WTC11 (cell line): ENCODE data around the gene KIF3B. TPM values are rescaled to one million over a fixed set of nuclear protein-coding genes. Genes with fewer than 3 reads are reported as not detected.
"Not testable (repeated sequence)": the region's sequence is repeated elsewhere in the genome, so short reads cannot be mapped to it uniquely, and the experiment has no call there.

Source experiments
- ATAC-seq: fragments of 200-7000 bp; cut with Tn5 transposase; 2 replicates; pipeline ENCODE4 v1.10.0; 2021; ENCODE audit warnings: mild to moderate bottlenecking, moderate library complexity
- CTCF ChIA-PET: fragments of 300-600 bp; sonication (Branson Sonifier 250); formaldehyde crosslinking; loops from one replicate; lab custom pipeline; 2021; ENCODE audit warnings: antibody characterized with exemption; lab: Charles Lee
- POLR2A ChIA-PET: fragments of 350-600 bp; sonication (Branson Sonifier 250); formaldehyde crosslinking; loops from one replicate; lab custom pipeline; 2021; ENCODE audit warnings: antibody characterized with exemption; lab: Charles Lee
- DNase-seq: peaks from one replicate; pipeline ENCODE4 v3.0.0; 2021; ENCODE audit warnings: low spot score
- H3K27ac Mint-ChIP-seq: 2 replicates; pipeline ENCODE4 v1.8.0; 2021; ENCODE audit warnings: mixed read lengths
- H3K27me3 Mint-ChIP-seq: 2 replicates; pipeline ENCODE4 v1.8.0; 2021; ENCODE audit warnings: low read depth, mild to moderate bottlenecking, moderate library complexity, mixed read lengths
- H3K36me3 Mint-ChIP-seq: 2 replicates; pipeline ENCODE4 v1.8.0; 2021; ENCODE audit warnings: mixed read lengths
- H3K4me1 Mint-ChIP-seq: 2 replicates; pipeline ENCODE4 v1.8.0; 2022; ENCODE audit warnings: mixed read lengths
- H3K4me3 Mint-ChIP-seq: 2 replicates; pipeline ENCODE4 v1.8.0; 2021; ENCODE audit warnings: mild to moderate bottlenecking, moderate library complexity, mixed read lengths
- H3K9me3 Mint-ChIP-seq: 2 replicates; pipeline ENCODE4 v1.8.0; 2021; ENCODE audit warnings: mixed read lengths
- CREM ChIP-seq: sonication (generic); formaldehyde crosslinking; IDR thresholded peaks from 2 replicates; pipeline ENCODE4 v1.8.1; 2022; ENCODE audit warnings: mild to moderate bottlenecking, missing genetic modification reagents, moderate library complexity
- ELF4 ChIP-seq: sonication (generic); formaldehyde crosslinking; IDR thresholded peaks from 2 replicates; pipeline ENCODE4 v1.8.1; 2022; ENCODE audit warnings: low read depth, mild to moderate bottlenecking, moderate library complexity, missing genetic modification reagents
- EMX1 ChIP-seq: fragments of 250-450 bp; sonication (Bioruptor Pico); IDR thresholded peaks from 2 replicates; pipeline ENCODE4 v1.8.0; 2021; ENCODE audit warnings: mild to moderate bottlenecking
- FOXP1 ChIP-seq: sonication (generic); formaldehyde crosslinking; IDR thresholded peaks from 2 replicates; pipeline ENCODE4 v1.8.0; 2022; ENCODE audit warnings: missing genetic modification reagents, mild to moderate bottlenecking, moderate library complexity, borderline replicate concordance
- IRF2 ChIP-seq: sonication (generic); formaldehyde crosslinking; IDR thresholded peaks from 2 replicates; pipeline ENCODE4 v1.8.0; 2022; ENCODE audit warnings: low read depth, missing genetic modification reagents, borderline replicate concordance
- NFYB ChIP-seq: sonication (generic); formaldehyde crosslinking; conservative IDR thresholded peaks from 2 replicates; pipeline ENCODE4 v1.8.0; 2022; ENCODE audit warnings: low read depth, missing genetic modification reagents
- NR2C2 ChIP-seq: sonication (generic); formaldehyde crosslinking; IDR thresholded peaks from 2 replicates; pipeline ENCODE4 v1.8.0; 2022; ENCODE audit warnings: mild to moderate bottlenecking, missing genetic modification reagents
- RORB ChIP-seq: fragments of 250-450 bp; sonication (Bioruptor Pico); IDR thresholded peaks from 2 replicates; pipeline ENCODE4 v1.9.0; 2021; ENCODE audit warnings: mild to moderate bottlenecking
- SOX15 ChIP-seq: fragments of 250-450 bp; sonication (Bioruptor Pico); IDR thresholded peaks from 2 replicates; pipeline ENCODE4 v1.9.0; 2021; ENCODE audit warnings: mild to moderate bottlenecking
- ZBTB21 ChIP-seq: sonication (generic); formaldehyde crosslinking; IDR thresholded peaks from 2 replicates; pipeline ENCODE4 v1.8.1; 2023; ENCODE audit warnings: mild to moderate bottlenecking, missing genetic modification reagents, borderline replicate concordance
- ZNF121 ChIP-seq: sonication (generic); formaldehyde crosslinking; IDR thresholded peaks from 2 replicates; pipeline ENCODE4 v1.8.0; 2023; ENCODE audit warnings: missing genetic modification reagents
- ZNF138 ChIP-seq: sonication (generic); formaldehyde crosslinking; conservative IDR thresholded peaks from 2 replicates; pipeline ENCODE4 v1.8.1; 2022; ENCODE audit warnings: mild to moderate bottlenecking, moderate library complexity, missing genetic modification reagents
- ZNF232 ChIP-seq: sonication (generic); formaldehyde crosslinking; IDR thresholded peaks from 2 replicates; pipeline ENCODE4 v1.8.0; 2022; ENCODE audit warnings: mild to moderate bottlenecking, missing genetic modification reagents
- total RNA-seq: library from RNA; stranded (reverse); gene quantifications from 3 replicates; pipeline ENCODE4 v1.2.3, GENCODE V29; 2021
- TF ChIP-seq, protein P1 (sequence below): sonication (generic); formaldehyde crosslinking; IDR thresholded peaks from 2 replicates; pipeline ENCODE4 v1.8.1; 2023; ENCODE audit warnings: mild to moderate bottlenecking, missing genetic modification reagents, borderline replicate concordance
- TF ChIP-seq, protein P2 (sequence below): fragments of 250-450 bp; sonication (Bioruptor Pico); IDR thresholded peaks from 2 replicates; pipeline ENCODE4 v1.9.0; 2021; ENCODE audit warnings: mild to moderate bottlenecking
- TF ChIP-seq, protein P3 (sequence below): sonication (generic); formaldehyde crosslinking; IDR thresholded peaks from 2 replicates; pipeline ENCODE4 v1.8.0; 2022; ENCODE audit warnings: mild to moderate bottlenecking, missing genetic modification reagents
- TF ChIP-seq, protein P4 (sequence below): fragments of 250-450 bp; sonication (Bioruptor Pico); IDR thresholded peaks from 2 replicates; pipeline ENCODE4 v1.9.0; 2021; ENCODE audit warnings: mild to moderate bottlenecking
- TF ChIP-seq, protein P5 (sequence below): sonication (generic); formaldehyde crosslinking; IDR thresholded peaks from 2 replicates; pipeline ENCODE4 v1.8.1; 2022; ENCODE audit warnings: missing genetic modification reagents, borderline replicate concordance
- TF ChIP-seq, protein P6 (sequence below): sonication (generic); formaldehyde crosslinking; IDR thresholded peaks from 2 replicates; pipeline ENCODE4 v1.8.1; 2022; ENCODE audit warnings: low read depth, mild to moderate bottlenecking, moderate library complexity, missing genetic modification reagents, borderline replicate concordance
- TF ChIP-seq, protein P7 (sequence below): sonication (generic); formaldehyde crosslinking; IDR thresholded peaks from 2 replicates; pipeline ENCODE4 v1.8.1; 2023; ENCODE audit warnings: mild to moderate bottlenecking, missing genetic modification reagents

Gene KIF3B
- total RNA-seq, 1 experiment from 2014 or later, result 21.5 TPM

DNA sequence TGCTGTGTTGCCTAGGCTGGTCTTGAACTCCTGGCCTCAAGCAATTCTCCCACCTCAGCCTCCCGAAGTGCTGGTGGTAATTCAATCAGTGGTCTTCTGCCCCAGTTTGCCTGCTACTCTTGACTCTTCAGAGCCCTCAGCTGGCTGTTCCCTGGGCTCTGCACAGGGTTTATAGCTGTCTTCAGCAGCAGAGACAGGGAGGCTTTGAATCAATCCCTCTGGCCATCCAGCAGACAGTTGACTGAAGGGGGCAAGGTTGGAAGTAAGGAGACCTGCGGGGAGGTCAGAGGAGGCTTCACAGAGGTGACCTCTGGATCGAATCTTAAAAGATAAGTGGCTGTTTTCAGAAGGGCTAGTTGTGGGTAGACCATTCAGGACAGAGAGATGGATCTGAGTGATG lies 26.0 kb upstream of the KIF3B start (continued):
- TF ChIP-seq, protein P1, sequence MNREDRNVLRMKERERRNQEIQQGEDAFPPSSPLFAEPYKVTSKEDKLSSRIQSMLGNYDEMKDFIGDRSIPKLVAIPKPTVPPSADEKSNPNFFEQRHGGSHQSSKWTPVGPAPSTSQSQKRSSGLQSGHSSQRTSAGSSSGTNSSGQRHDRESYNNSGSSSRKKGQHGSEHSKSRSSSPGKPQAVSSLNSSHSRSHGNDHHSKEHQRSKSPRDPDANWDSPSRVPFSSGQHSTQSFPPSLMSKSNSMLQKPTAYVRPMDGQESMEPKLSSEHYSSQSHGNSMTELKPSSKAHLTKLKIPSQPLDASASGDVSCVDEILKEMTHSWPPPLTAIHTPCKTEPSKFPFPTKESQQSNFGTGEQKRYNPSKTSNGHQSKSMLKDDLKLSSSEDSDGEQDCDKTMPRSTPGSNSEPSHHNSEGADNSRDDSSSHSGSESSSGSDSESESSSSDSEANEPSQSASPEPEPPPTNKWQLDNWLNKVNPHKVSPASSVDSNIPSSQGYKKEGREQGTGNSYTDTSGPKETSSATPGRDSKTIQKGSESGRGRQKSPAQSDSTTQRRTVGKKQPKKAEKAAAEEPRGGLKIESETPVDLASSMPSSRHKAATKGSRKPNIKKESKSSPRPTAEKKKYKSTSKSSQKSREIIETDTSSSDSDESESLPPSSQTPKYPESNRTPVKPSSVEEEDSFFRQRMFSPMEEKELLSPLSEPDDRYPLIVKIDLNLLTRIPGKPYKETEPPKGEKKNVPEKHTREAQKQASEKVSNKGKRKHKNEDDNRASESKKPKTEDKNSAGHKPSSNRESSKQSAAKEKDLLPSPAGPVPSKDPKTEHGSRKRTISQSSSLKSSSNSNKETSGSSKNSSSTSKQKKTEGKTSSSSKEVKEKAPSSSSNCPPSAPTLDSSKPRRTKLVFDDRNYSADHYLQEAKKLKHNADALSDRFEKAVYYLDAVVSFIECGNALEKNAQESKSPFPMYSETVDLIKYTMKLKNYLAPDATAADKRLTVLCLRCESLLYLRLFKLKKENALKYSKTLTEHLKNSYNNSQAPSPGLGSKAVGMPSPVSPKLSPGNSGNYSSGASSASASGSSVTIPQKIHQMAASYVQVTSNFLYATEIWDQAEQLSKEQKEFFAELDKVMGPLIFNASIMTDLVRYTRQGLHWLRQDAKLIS, result no peak
- no peak for TF ChIP-seq RORB (CRISPR knock-in tag)

DNA sequence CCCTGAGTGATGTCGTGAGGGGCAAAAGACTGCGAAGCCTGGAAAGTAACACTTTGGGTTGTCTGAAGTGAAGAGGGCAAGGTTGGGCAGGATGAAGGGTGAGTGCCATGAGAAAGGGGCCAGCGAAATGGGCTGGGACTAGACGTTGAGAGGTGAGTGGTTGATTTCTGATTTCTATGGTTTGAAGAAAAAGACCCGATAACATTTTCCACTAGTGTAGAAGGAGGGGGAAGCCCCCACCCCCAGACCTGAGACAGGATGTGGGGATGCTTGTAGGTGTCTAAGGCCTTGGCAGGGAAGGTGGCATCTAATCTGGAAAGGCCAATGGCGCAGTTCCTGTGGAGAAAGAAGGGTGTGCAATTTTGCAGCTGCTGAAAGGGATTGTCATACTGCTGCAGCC lies 25.3 kb upstream of the KIF3B start:
- no peak overlapping the region for H3K4me3 Mint-ChIP-seq
- no peak for ATAC-seq
- H3K27ac Mint-ChIP-seq, result no peak overlapping the region
- CTCF ChIA-PET, result no interaction called here
- POLR2A ChIA-PET, result no interaction called here
- H3K9me3 Mint-ChIP-seq, result peaks cover 4% of the 10 kb centered on the region; the same call in 1 of the 2 replicates
- H3K36me3 Mint-ChIP-seq, result no peaks in the 10 kb centered on the region
- no peak for TF ChIP-seq EMX1
- TF ChIP-seq IRF2 (CRISPR knock-in tag), result no peak
- no peak for TF ChIP-seq ZNF232 (CRISPR knock-in tag)
- no peak for TF ChIP-seq CREM (CRISPR knock-in tag)
- no peak for TF ChIP-seq NR2C2 (CRISPR knock-in tag)
- no peak for TF ChIP-seq ELF4
- no peak for TF ChIP-seq SOX15 (CRISPR knock-in tag)
- TF ChIP-seq FOXP1 (CRISPR knock-in tag), result no peak
- TF ChIP-seq, protein P2, sequence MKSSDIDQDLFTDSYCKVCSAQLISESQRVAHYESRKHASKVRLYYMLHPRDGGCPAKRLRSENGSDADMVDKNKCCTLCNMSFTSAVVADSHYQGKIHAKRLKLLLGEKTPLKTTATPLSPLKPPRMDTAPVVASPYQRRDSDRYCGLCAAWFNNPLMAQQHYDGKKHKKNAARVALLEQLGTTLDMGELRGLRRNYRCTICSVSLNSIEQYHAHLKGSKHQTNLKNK (CRISPR knock-in tag), result no peak
- TF ChIP-seq, protein P3, sequence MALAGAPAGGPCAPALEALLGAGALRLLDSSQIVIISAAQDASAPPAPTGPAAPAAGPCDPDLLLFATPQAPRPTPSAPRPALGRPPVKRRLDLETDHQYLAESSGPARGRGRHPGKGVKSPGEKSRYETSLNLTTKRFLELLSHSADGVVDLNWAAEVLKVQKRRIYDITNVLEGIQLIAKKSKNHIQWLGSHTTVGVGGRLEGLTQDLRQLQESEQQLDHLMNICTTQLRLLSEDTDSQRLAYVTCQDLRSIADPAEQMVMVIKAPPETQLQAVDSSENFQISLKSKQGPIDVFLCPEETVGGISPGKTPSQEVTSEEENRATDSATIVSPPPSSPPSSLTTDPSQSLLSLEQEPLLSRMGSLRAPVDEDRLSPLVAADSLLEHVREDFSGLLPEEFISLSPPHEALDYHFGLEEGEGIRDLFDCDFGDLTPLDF (CRISPR knock-in tag), result no peak
- TF ChIP-seq ZBTB21 (CRISPR knock-in tag), result no peak
- TF ChIP-seq, protein P4, sequence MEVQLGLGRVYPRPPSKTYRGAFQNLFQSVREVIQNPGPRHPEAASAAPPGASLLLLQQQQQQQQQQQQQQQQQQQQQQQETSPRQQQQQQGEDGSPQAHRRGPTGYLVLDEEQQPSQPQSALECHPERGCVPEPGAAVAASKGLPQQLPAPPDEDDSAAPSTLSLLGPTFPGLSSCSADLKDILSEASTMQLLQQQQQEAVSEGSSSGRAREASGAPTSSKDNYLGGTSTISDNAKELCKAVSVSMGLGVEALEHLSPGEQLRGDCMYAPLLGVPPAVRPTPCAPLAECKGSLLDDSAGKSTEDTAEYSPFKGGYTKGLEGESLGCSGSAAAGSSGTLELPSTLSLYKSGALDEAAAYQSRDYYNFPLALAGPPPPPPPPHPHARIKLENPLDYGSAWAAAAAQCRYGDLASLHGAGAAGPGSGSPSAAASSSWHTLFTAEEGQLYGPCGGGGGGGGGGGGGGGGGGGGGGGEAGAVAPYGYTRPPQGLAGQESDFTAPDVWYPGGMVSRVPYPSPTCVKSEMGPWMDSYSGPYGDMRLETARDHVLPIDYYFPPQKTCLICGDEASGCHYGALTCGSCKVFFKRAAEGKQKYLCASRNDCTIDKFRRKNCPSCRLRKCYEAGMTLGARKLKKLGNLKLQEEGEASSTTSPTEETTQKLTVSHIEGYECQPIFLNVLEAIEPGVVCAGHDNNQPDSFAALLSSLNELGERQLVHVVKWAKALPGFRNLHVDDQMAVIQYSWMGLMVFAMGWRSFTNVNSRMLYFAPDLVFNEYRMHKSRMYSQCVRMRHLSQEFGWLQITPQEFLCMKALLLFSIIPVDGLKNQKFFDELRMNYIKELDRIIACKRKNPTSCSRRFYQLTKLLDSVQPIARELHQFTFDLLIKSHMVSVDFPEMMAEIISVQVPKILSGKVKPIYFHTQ (CRISPR knock-in tag), result no peak
- TF ChIP-seq, protein P5, sequence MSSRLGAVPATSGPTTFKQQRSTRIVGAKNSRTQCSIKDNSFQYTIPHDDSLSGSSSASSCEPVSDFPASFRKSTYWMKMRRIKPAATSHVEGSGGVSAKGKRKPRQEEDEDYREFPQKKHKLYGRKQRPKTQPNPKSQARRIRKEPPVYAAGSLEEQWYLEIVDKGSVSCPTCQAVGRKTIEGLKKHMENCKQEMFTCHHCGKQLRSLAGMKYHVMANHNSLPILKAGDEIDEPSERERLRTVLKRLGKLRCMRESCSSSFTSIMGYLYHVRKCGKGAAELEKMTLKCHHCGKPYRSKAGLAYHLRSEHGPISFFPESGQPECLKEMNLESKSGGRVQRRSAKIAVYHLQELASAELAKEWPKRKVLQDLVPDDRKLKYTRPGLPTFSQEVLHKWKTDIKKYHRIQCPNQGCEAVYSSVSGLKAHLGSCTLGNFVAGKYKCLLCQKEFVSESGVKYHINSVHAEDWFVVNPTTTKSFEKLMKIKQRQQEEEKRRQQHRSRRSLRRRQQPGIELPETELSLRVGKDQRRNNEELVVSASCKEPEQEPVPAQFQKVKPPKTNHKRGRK (CRISPR knock-in tag), result no peak
- no peak for TF ChIP-seq NFYB (CRISPR knock-in tag)
- TF ChIP-seq ZNF121 (CRISPR knock-in tag), result no peak
- TF ChIP-seq, protein P6, sequence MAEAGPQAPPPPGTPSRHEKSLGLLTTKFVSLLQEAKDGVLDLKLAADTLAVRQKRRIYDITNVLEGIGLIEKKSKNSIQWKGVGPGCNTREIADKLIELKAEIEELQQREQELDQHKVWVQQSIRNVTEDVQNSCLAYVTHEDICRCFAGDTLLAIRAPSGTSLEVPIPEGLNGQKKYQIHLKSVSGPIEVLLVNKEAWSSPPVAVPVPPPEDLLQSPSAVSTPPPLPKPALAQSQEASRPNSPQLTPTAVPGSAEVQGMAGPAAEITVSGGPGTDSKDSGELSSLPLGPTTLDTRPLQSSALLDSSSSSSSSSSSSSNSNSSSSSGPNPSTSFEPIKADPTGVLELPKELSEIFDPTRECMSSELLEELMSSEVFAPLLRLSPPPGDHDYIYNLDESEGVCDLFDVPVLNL (CRISPR knock-in tag), result no peak
- TF ChIP-seq ZNF138 (CRISPR knock-in tag), result no peak
- no peak for TF ChIP-seq RORB (CRISPR knock-in tag)
- TF ChIP-seq, protein P7, sequence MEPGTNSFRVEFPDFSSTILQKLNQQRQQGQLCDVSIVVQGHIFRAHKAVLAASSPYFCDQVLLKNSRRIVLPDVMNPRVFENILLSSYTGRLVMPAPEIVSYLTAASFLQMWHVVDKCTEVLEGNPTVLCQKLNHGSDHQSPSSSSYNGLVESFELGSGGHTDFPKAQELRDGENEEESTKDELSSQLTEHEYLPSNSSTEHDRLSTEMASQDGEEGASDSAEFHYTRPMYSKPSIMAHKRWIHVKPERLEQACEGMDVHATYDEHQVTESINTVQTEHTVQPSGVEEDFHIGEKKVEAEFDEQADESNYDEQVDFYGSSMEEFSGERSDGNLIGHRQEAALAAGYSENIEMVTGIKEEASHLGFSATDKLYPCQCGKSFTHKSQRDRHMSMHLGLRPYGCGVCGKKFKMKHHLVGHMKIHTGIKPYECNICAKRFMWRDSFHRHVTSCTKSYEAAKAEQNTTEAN (CRISPR knock-in tag), result no peak
- no peaks in the 10 kb centered on the region; the same call in 1 of the 2 replicates for H3K27me3 Mint-ChIP-seq
- H3K4me1 Mint-ChIP-seq, result no peaks in the 10 kb centered on the region
- DNase-seq, result no peak

DNA sequence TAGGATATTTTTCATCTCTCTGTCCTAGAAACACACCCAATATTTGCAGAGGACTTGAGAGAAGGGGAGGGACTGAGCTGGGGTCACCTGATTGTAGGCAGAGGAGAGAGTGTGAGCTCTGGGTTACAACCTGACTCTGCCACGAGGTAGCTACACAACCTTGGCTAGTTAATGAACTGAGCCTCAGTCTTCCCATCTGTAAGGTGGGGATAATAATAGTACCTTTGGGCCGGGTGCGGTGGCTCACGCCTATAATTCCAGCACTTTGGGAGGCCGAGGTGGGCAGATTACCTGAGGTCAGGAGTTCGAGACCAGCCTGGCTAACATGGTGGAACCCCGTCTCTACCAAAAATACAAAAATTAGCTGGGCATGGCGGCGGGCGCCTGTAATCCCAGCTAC lies 16.5 kb upstream of the KIF3B start:
- DNase-seq, H3K36me3 Mint-ChIP-seq, ATAC-seq, H3K27ac Mint-ChIP-seq, H3K4me3 Mint-ChIP-seq, POLR2A ChIA-PET, H3K4me1 Mint-ChIP-seq, CTCF ChIA-PET, H3K27me3 Mint-ChIP-seq, H3K9me3 Mint-ChIP-seq: not testable (repeated sequence)
